ENCODE measurements around the gene IRAK1. TPM values are rescaled to one million over a fixed set of nuclear protein-coding genes. Genes with fewer than 3 reads are reported as not detected.

IRAK1 gene
- polyA plus RNA-seq, 1 donor (not counting 4 experiments of a cell fraction or from before 2014, with no cell fraction given): 41.5 TPM

- H3K9ac ChIP-seq (ENCODE audit: control insufficient read depth, extremely low read depth, insufficient read depth, low read length): no peak overlapping the region
- no peak overlapping the region for H3K4me3 ChIP-seq (ENCODE audit: control insufficient read depth in 2 of 3, extremely low read depth in 1 of 3, insufficient read depth in 2 of 3, low read depth in 1 of 3, low read length in 3 of 3)
- H2AFZ ChIP-seq (ENCODE audit: control insufficient read depth, low read length): no peak overlapping the region
- no peaks in the 10 kb centered on the region for H3K9me3 ChIP-seq (ENCODE audit: control insufficient read depth, low read depth, low read length)
- FAIRE-seq (no peak), DNase-seq (ENCODE audit: low read depth, low spot score) (no peak)
- TF ChIP-seq EZH2 (IDR thresholded peaks at IDR 0.05; ENCODE audit: low read length): no peak
- TF ChIP-seq CTCF (optimal IDR thresholded peaks at IDR 0.05 in 1 of 3, IDR thresholded peaks at IDR 0.05 in 1 of 3, conservative IDR thresholded peaks at IDR 0.05 in 1 of 3; ENCODE audit: extremely low read depth in 1 of 3, insufficient read depth in 2 of 3, low read length in 3 of 3): no peak
- no peak overlapping the region for H3K27ac ChIP-seq (ENCODE audit: control insufficient read depth, insufficient read depth, low read length)
- dilution Hi-C loops (cut with MboI; ENCODE audit: extremely low pct_ligation_motif_present, low sequenced_read_pairs): no loop called here
- peaks cover 0 to 1% of the 10 kb centered on the region in 2 experiments for H3K36me3 ChIP-seq (ENCODE audit: control insufficient read depth in 2 of 2, extremely low read depth in 1 of 2, insufficient read depth in 2 of 2, low read length in 2 of 2)
- H3K79me2 ChIP-seq (ENCODE audit: control insufficient read depth, insufficient read depth, low read length): peaks cover 8% of the 10 kb centered on the region
- H3K4me1 ChIP-seq (ENCODE audit: control insufficient read depth, extremely low read depth, insufficient read depth, low read length): peaks cover 3% of the 10 kb centered on the region
- H4K20me1 ChIP-seq (ENCODE audit: control insufficient read depth, extremely low read depth, insufficient read depth, low read length): no peaks in the 10 kb centered on the region
- no peaks in the 10 kb centered on the region for H3K27me3 ChIP-seq (ENCODE audit: control insufficient read depth, extremely low read depth, insufficient read depth, low read length)
- H3K4me2 ChIP-seq (ENCODE audit: control insufficient read depth, extremely low read depth, insufficient read depth, low read depth, low read length): no peak overlapping the region
- H3K9me1 ChIP-seq (ENCODE audit: control insufficient read depth, extremely low read depth, insufficient read depth, low read length): no peaks in the 10 kb centered on the region
Observed at GRCh38 chrX:154044091-154044490, 24.4 kb upstream of the IRAK1 start.

- H3K36me3 ChIP-seq (ENCODE audit: control insufficient read depth in 2 of 2, extremely low read depth in 1 of 2, insufficient read depth in 2 of 2, low read length in 2 of 2): no peaks in the 10 kb centered on the region
- H3K9ac ChIP-seq (ENCODE audit: control insufficient read depth, extremely low read depth, insufficient read depth, low read length): no peak overlapping the region
- no peaks in the 10 kb centered on the region for H3K27me3 ChIP-seq (ENCODE audit: control insufficient read depth, extremely low read depth, insufficient read depth, low read length)
- H3K4me1 ChIP-seq (ENCODE audit: control insufficient read depth, extremely low read depth, insufficient read depth, low read length): peaks cover 3% of the 10 kb centered on the region
- TF ChIP-seq EZH2 (IDR thresholded peaks at IDR 0.05; ENCODE audit: low read length) (no peak), CTCF (optimal IDR thresholded peaks at IDR 0.05 in 1 of 3, IDR thresholded peaks at IDR 0.05 in 1 of 3, conservative IDR thresholded peaks at IDR 0.05 in 1 of 3; ENCODE audit: extremely low read depth in 1 of 3, insufficient read depth in 2 of 3, low read length in 3 of 3) (no peak)
- dilution Hi-C loops (cut with MboI; ENCODE audit: extremely low pct_ligation_motif_present, low sequenced_read_pairs): no loop called here
- H2AFZ ChIP-seq (ENCODE audit: control insufficient read depth, low read length): no peak overlapping the region
- no peaks in the 10 kb centered on the region for H3K9me3 ChIP-seq (ENCODE audit: control insufficient read depth, low read depth, low read length)
- no peaks in the 10 kb centered on the region for H3K9me1 ChIP-seq (ENCODE audit: control insufficient read depth, extremely low read depth, insufficient read depth, low read length)
- H4K20me1 ChIP-seq (ENCODE audit: control insufficient read depth, extremely low read depth, insufficient read depth, low read length): no peaks in the 10 kb centered on the region
- no peak overlapping the region for H3K4me3 ChIP-seq (ENCODE audit: control insufficient read depth in 2 of 3, extremely low read depth in 1 of 3, insufficient read depth in 2 of 3, low read depth in 1 of 3, low read length in 3 of 3)
- no peak overlapping the region for H3K4me2 ChIP-seq (ENCODE audit: control insufficient read depth, extremely low read depth, insufficient read depth, low read depth, low read length)
- no peak for FAIRE-seq
- H3K79me2 ChIP-seq (ENCODE audit: control insufficient read depth, insufficient read depth, low read length): peaks cover 11% of the 10 kb centered on the region
- H3K27ac ChIP-seq (ENCODE audit: control insufficient read depth, insufficient read depth, low read length): no peak overlapping the region
- DNase-seq (ENCODE audit: low read depth, low spot score): no peak
Observed at GRCh38 chrX:154043003-154043763, 23.5 kb upstream of the IRAK1 start.

All from keratinocyte (primary cell).